SH-SY5Y (cell line): ENCODE data around the gene CCT5.

Experiments used
- GATA2 ChIP-seq: IDR thresholded peaks from 2 replicates; pipeline ENCODE4 v1.6.1; 2011; ENCODE audit warnings: mild to moderate bottlenecking, low read depth, low read length
- GATA3 ChIP-seq: IDR thresholded peaks from 2 replicates; pipeline ENCODE4 v1.6.1; 2011; ENCODE audit warnings: low read depth, mild to moderate bottlenecking, low read length, moderate library complexity

GRCh38 chr5:10222326-10222725, 27.8 kb upstream of the CCT5 start:
- TF ChIP-seq GATA3 (no peak), GATA2 (no peak)
